ENCODE results near the gene NCBP3.
"Not testable (repeated sequence)": the region's sequence is repeated elsewhere in the genome, so short reads cannot be mapped to it uniquely, and the experiment has no call there.

The NCBP3 gene

DNA sequence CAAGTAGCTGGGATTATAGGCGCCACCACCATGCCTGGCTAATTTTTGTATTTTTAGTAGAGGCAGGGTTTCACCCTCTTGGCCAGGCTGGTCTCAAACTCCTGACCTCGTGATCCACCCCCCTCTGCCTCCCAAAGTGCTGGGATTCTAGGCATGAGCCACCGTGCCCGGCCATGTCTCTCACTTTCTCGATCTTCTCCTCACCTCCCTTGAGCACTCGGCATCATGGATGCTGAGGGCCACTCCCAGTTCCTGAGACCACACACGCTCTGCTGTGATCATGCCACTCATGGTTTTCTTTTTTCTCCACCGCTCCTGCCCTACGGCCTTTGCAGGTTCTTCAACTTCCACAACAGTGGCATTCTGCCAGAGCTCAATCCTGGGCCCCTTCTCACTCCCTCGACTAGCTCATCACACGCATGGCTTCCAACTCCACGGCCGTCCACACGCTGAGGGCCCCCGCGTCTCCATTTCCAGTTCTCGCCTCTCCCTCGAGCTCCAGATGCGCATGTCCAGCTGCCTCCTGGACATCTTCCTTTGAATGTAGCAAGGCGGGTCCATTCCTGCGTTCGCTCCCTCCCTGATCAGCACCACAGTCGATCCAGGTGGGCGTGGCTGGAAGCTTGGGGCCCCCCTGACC is 5.5 kb upstream of the NCBP3 start:
- no peaks in the 10 kb centered on the region for H3K4me1 ChIP-seq (ENCODE audit: control insufficient read depth in 1 of 2, insufficient read depth in 2 of 2, low read length in 2 of 2)
- no peaks in the 10 kb centered on the region for H3K27me3 ChIP-seq (ENCODE audit: control insufficient read depth in 1 of 2, insufficient read depth in 2 of 2, low read length in 2 of 2)
- no peaks in the 10 kb centered on the region for H3K9me3 ChIP-seq (ENCODE audit: control insufficient read depth in 1 of 2, low read length in 2 of 2)
- no peak overlapping the region for H3K4me3 ChIP-seq (ENCODE audit: low read depth in 1 of 2, low read length in 2 of 2)
- H3K27ac ChIP-seq (ENCODE audit: low read depth, low read length), result no peak overlapping the region
- H3K36me3 ChIP-seq (ENCODE audit: control insufficient read depth in 1 of 2, insufficient read depth in 2 of 2, low read length in 2 of 2), result no peaks in the 10 kb centered on the region
- no peak overlapping the region for H3K9ac ChIP-seq (ENCODE audit: low read depth in 1 of 2, low read length in 2 of 2)

GRCh38 chr17:3848229-3848835 is 2.3 kb upstream of the NCBP3 start:
- no peaks in the 10 kb centered on the region for H3K27me3 ChIP-seq (ENCODE audit: control insufficient read depth in 1 of 2, insufficient read depth in 2 of 2, low read length in 2 of 2)
- H3K4me3 ChIP-seq (ENCODE audit: low read depth in 1 of 2, low read length in 2 of 2), result no peak overlapping the region
- peaks cover 0 to 4% of the 10 kb centered on the region in 2 donors for H3K36me3 ChIP-seq (ENCODE audit: control insufficient read depth in 1 of 2, insufficient read depth in 2 of 2, low read length in 2 of 2)

GRCh38 chr17:3847165-3847670 is 1.2 kb upstream of the NCBP3 start:
- Histone ChIP-seq H3K9me3 (ENCODE audit: control insufficient read depth in 1 of 2, low read length in 2 of 2) (no peaks in the 10 kb centered on the region), H3K36me3 (ENCODE audit: control insufficient read depth in 1 of 2, insufficient read depth in 2 of 2, low read length in 2 of 2) (peaks cover 7 to 8% of the 10 kb centered on the region in 2 donors), H3K27ac (ENCODE audit: low read depth, low read length) (no peak overlapping the region), H3K9ac (ENCODE audit: low read depth in 1 of 2, low read length in 2 of 2) (no peak overlapping the region), H3K4me1 (ENCODE audit: control insufficient read depth in 1 of 2, insufficient read depth in 2 of 2, low read length in 2 of 2) (peaks cover 14 to 16% of the 10 kb centered on the region in 2 donors), H3K27me3 (ENCODE audit: control insufficient read depth in 1 of 2, insufficient read depth in 2 of 2, low read length in 2 of 2) (no peaks in the 10 kb centered on the region), H3K4me3 (ENCODE audit: low read depth in 1 of 2, low read length in 2 of 2) (no peak overlapping the region)

More at GRCh38 chr17:3848229-3848835, 2.3 kb upstream of the NCBP3 start:
- Histone ChIP-seq H3K27ac (ENCODE audit: low read depth, low read length) (no peak overlapping the region), H3K9me3 (ENCODE audit: control insufficient read depth in 1 of 2, low read length in 2 of 2) (no peaks in the 10 kb centered on the region), H3K9ac (ENCODE audit: low read depth in 1 of 2, low read length in 2 of 2) (no peak overlapping the region), H3K4me1 (ENCODE audit: control insufficient read depth in 1 of 2, insufficient read depth in 2 of 2, low read length in 2 of 2) (peaks cover 14 to 16% of the 10 kb centered on the region in 2 donors)

DNA sequence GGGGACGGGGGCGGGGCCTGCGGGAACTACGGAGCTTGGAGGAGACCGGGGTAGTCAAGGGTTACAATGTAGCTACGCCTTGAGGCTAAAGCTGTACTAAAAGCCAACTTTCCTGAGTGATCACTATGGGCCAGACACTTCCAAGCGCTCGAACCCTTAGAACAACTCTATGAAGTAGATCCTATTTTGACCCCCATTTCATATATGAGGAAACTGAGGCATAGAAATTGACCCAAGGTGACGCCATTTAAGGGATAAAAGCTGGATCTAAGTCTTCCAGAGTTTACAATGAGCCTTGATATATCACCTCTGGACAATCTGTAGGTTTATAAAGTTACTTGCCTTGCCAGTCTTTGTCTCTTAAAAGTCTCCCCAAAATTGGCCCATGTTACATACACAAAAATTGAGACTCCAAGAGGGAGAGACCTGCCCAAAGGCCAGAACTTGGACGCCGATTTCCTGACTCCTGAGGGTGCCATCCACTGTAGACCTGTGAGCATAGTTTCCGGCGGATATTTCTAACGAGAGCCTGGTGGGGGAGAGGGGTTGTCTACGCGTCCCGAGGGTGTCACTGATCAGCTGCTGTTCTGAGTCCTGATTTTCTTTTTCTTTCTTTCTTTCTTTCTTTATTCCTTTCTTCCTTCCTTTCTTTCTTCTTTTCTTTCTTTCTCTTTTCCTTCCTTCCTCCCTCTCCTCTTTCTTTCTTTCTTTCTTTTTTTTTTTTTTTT is 555 bp upstream of the NCBP3 start:
- H3K36me3 ChIP-seq (ENCODE audit: control insufficient read depth in 1 of 2, insufficient read depth in 2 of 2, low read length in 2 of 2), result peaks cover 8 to 14% of the 10 kb centered on the region in 2 donors
- no peaks in the 10 kb centered on the region for H3K9me3 ChIP-seq (ENCODE audit: control insufficient read depth in 1 of 2, low read length in 2 of 2)
- no peaks in the 10 kb centered on the region for H3K27me3 ChIP-seq (ENCODE audit: control insufficient read depth in 1 of 2, insufficient read depth in 2 of 2, low read length in 2 of 2)
- no peak overlapping the region for H3K27ac ChIP-seq (ENCODE audit: low read depth, low read length)
- H3K9ac ChIP-seq (ENCODE audit: low read depth in 1 of 2, low read length in 2 of 2), result no peak overlapping the region
- H3K4me1 ChIP-seq (ENCODE audit: control insufficient read depth in 1 of 2, insufficient read depth in 2 of 2, low read length in 2 of 2), result peaks cover 14 to 16% of the 10 kb centered on the region in 2 donors
- peak overlapping the region in 1 of 2 donors; percentile 36 for H3K4me3 ChIP-seq (ENCODE audit: low read depth in 1 of 2, low read length in 2 of 2)

GRCh38 chr17:3845291-3845620 is 790 bp downstream of the NCBP3 start:
- Histone ChIP-seq H3K36me3 (ENCODE audit: control insufficient read depth in 1 of 2, insufficient read depth in 2 of 2, low read length in 2 of 2) (peaks cover 11 to 21% of the 10 kb centered on the region in 2 donors), H3K9me3 (ENCODE audit: control insufficient read depth in 1 of 2, low read length in 2 of 2) (no peaks in the 10 kb centered on the region), H3K4me3 (ENCODE audit: low read depth in 1 of 2, low read length in 2 of 2) (peak overlapping the region; percentile 80 to 85), H3K9ac (ENCODE audit: low read depth in 1 of 2, low read length in 2 of 2) (peak overlapping the region; percentile 77 to 82), H3K27me3 (ENCODE audit: control insufficient read depth in 1 of 2, insufficient read depth in 2 of 2, low read length in 2 of 2) (no peaks in the 10 kb centered on the region), H3K4me1 (ENCODE audit: control insufficient read depth in 1 of 2, insufficient read depth in 2 of 2, low read length in 2 of 2) (peaks cover 14 to 17% of the 10 kb centered on the region in 2 donors), H3K27ac (ENCODE audit: low read depth, low read length) (no peak overlapping the region)

- not testable (repeated sequence) for H3K27ac ChIP-seq (ENCODE audit: low read depth, low read length); H3K27me3 ChIP-seq (ENCODE audit: control insufficient read depth in 1 of 2, insufficient read depth in 2 of 2, low read length in 2 of 2); H3K9me3 ChIP-seq (ENCODE audit: control insufficient read depth in 1 of 2, low read length in 2 of 2); H3K9ac ChIP-seq (ENCODE audit: low read depth in 1 of 2, low read length in 2 of 2)
- H3K36me3 ChIP-seq (ENCODE audit: control insufficient read depth in 1 of 2, insufficient read depth in 2 of 2, low read length in 2 of 2), result peaks cover 18 to 28% of the 10 kb centered on the region in 2 donors
- H3K4me3 ChIP-seq (ENCODE audit: low read depth in 1 of 2, low read length in 2 of 2), result peak overlapping the region; percentile 80 to 85
- peaks cover 14 to 22% of the 10 kb centered on the region in 2 donors for H3K4me1 ChIP-seq (ENCODE audit: control insufficient read depth in 1 of 2, insufficient read depth in 2 of 2, low read length in 2 of 2)
These were observed 1.5 kb downstream of the NCBP3 start for GRCh38 chr17:3844556-3844955.

- H3K9ac ChIP-seq (ENCODE audit: low read depth in 1 of 2, low read length in 2 of 2), result no peak overlapping the region
- H3K9me3 ChIP-seq (ENCODE audit: control insufficient read depth in 1 of 2, low read length in 2 of 2), result no peaks in the 10 kb centered on the region
- no peak overlapping the region for H3K27ac ChIP-seq (ENCODE audit: low read depth, low read length)
- no peaks in the 10 kb centered on the region for H3K27me3 ChIP-seq (ENCODE audit: control insufficient read depth in 1 of 2, insufficient read depth in 2 of 2, low read length in 2 of 2)
- peaks cover 17 to 22% of the 10 kb centered on the region in 2 donors for H3K4me1 ChIP-seq (ENCODE audit: control insufficient read depth in 1 of 2, insufficient read depth in 2 of 2, low read length in 2 of 2)
- peak overlapping the region in 1 of 2 donors; percentile 7 for H3K4me3 ChIP-seq (ENCODE audit: low read depth in 1 of 2, low read length in 2 of 2)
- peaks cover 20 to 30% of the 10 kb centered on the region in 2 donors for H3K36me3 ChIP-seq (ENCODE audit: control insufficient read depth in 1 of 2, insufficient read depth in 2 of 2, low read length in 2 of 2)
These were observed 2.0 kb downstream of the NCBP3 start for GRCh38 chr17:3843935-3844516.

DNA sequence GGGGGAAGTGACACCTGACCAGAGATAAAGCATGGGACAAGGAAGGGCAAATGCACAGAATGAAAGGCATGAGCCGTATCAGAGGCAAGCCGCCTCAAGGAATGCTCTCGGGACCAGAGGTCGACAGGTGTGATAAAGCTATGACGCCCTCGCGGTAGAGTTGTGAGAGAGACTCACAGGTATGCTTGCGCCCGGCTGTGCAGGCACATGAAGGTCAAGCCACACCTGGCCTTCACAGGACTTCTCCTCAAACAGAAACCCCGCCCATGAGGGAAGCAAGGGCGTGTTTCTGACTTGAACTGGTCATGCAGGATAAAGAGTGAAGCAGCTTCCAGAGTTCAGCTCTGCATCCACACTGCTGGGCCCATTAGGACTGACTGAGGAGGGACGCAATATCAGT is 7.8 kb downstream of the NCBP3 start:
- Histone ChIP-seq H3K9ac (ENCODE audit: low read depth in 1 of 2, low read length in 2 of 2) (no peak overlapping the region), H3K27me3 (ENCODE audit: control insufficient read depth in 1 of 2, insufficient read depth in 2 of 2, low read length in 2 of 2) (no peaks in the 10 kb centered on the region), H3K36me3 (ENCODE audit: control insufficient read depth in 1 of 2, insufficient read depth in 2 of 2, low read length in 2 of 2) (peaks cover 31 to 55% of the 10 kb centered on the region in 2 donors), H3K9me3 (ENCODE audit: control insufficient read depth in 1 of 2, low read length in 2 of 2) (no peaks in the 10 kb centered on the region), H3K27ac (ENCODE audit: low read depth, low read length) (no peak overlapping the region), H3K4me3 (ENCODE audit: low read depth in 1 of 2, low read length in 2 of 2) (no peak overlapping the region), H3K4me1 (ENCODE audit: control insufficient read depth in 1 of 2, insufficient read depth in 2 of 2, low read length in 2 of 2) (peaks cover 11 to 18% of the 10 kb centered on the region in 2 donors)

GRCh38 chr17:3836551-3836950 is 9.5 kb downstream of the NCBP3 start:
- Histone ChIP-seq H3K36me3 (ENCODE audit: control insufficient read depth in 1 of 2, insufficient read depth in 2 of 2, low read length in 2 of 2) (peaks cover 26 to 44% of the 10 kb centered on the region in 2 donors), H3K27ac (ENCODE audit: low read depth, low read length) (no peak overlapping the region), H3K4me3 (ENCODE audit: low read depth in 1 of 2, low read length in 2 of 2) (no peak overlapping the region), H3K9ac (ENCODE audit: low read depth in 1 of 2, low read length in 2 of 2) (no peak overlapping the region), H3K27me3 (ENCODE audit: control insufficient read depth in 1 of 2, insufficient read depth in 2 of 2, low read length in 2 of 2) (no peaks in the 10 kb centered on the region), H3K4me1 (ENCODE audit: control insufficient read depth in 1 of 2, insufficient read depth in 2 of 2, low read length in 2 of 2) (peaks cover 11 to 18% of the 10 kb centered on the region in 2 donors), H3K9me3 (ENCODE audit: control insufficient read depth in 1 of 2, low read length in 2 of 2) (no peaks in the 10 kb centered on the region)

Data from duodenal mucosa (tissue), 2 donors.